ENCODE measurements around the gene GJA8.

- TF ChIP-seq POLR2AphosphoS5 (IDR thresholded peaks at IDR 0.05; ENCODE audit: low read depth, low read length) = no peak
- TF ChIP-seq REST (IDR thresholded peaks at IDR 0.05; ENCODE audit: insufficient read depth in 1 of 2, low read depth in 2 of 2, low read length in 2 of 2) = no peak
These were observed 10.9 kb downstream of the GJA8 start for GRCh38 chr1:147913362-147913942.

Data from PFSK-1 (cell line).